ENCODE measurements around the gene RNF150. TPM values are rescaled to one million over a fixed set of nuclear protein-coding genes. Genes with fewer than 3 reads are reported as not detected.

RNF150 gene
- total RNA-seq, 1 experiment from 2014 or later: 1.3 TPM

DNA sequence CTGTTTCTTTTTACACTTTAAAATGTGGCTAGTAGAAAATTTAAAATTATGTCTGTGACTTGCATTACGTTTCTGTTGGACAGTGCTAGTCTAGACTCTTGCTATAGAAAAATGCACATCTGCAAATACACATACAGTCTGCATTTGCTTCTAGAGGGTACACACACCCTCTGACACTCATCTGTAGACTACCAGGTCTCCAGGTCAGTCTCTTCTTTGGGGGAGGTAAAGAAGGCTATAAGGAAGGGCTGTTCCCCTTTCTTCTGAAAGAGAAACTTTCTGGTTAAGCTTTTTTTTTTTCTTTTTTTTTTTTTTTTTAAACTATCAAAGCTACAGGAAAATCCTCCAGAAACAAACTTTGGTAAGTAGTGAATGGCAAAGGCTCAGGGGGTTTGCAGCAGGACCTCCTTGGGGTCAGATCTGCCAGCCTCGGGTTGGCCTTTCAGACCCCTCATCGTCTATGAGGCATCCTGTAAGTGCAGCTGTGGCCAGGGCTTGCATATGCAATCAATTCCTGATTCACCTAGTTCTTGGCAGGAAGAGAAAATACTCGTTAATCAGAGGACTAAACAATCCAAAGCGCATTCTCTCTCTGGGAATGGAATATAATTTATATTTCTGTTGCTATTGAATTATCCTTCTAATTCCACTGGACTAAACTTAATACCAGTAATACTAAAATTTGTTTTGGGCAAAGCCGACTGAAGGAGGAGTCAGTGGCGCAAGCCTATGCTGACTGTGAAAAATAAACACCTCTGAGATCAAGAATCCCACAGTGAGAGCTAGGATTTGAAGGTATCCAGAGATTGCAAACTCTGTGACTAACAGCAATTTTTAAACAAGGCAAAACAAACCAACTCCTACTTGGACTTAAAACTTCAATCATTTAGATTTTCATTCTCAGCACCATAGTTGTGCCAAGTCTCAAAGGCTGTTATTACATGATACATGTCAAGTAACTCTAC lies 267.7 kb downstream of the RNF150 start:
- BruUV-seq (replicated peaks): no TSS peak
- ATAC-seq: no peak
- Histone ChIP-seq H3K4me3 (ENCODE audit: low read depth in 2 of 2, low read length in 2 of 2) (no peak overlapping the region), H3K4me1 (ENCODE audit: control insufficient read depth, insufficient read depth, low read length) (no peaks in the 10 kb centered on the region), H3K36me3 (ENCODE audit: control insufficient read depth, insufficient read depth, low read length) (no peaks in the 10 kb centered on the region), H3K27ac (ENCODE audit: low read length) (no peak overlapping the region), H3K9me3 (ENCODE audit: control insufficient read depth, insufficient read depth, low read depth, low read length) (no peaks in the 10 kb centered on the region), H3K27me3 (ENCODE audit: control insufficient read depth, insufficient read depth, low read length) (no peaks in the 10 kb centered on the region; the same call in 1 of the 2 replicates)
- no peak for DNase-seq (ENCODE audit: low read depth, low spot score)
- TF ChIP-seq POLR2AphosphoS5 (IDR thresholded peaks at IDR 0.05; ENCODE audit: low read depth, low read length) (no peak), SIN3A (IDR thresholded peaks at IDR 0.05; ENCODE audit: borderline replicate concordance, insufficient read depth, low read depth, low read length) (no peak), TCF7L2 (IDR thresholded peaks at IDR 0.05; ENCODE audit: low read depth, low read length) (no peak)
- TF ChIP-seq, protein P1, sequence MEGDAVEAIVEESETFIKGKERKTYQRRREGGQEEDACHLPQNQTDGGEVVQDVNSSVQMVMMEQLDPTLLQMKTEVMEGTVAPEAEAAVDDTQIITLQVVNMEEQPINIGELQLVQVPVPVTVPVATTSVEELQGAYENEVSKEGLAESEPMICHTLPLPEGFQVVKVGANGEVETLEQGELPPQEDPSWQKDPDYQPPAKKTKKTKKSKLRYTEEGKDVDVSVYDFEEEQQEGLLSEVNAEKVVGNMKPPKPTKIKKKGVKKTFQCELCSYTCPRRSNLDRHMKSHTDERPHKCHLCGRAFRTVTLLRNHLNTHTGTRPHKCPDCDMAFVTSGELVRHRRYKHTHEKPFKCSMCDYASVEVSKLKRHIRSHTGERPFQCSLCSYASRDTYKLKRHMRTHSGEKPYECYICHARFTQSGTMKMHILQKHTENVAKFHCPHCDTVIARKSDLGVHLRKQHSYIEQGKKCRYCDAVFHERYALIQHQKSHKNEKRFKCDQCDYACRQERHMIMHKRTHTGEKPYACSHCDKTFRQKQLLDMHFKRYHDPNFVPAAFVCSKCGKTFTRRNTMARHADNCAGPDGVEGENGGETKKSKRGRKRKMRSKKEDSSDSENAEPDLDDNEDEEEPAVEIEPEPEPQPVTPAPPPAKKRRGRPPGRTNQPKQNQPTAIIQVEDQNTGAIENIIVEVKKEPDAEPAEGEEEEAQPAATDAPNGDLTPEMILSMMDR (IDR thresholded peaks at IDR 0.05): no peak
- TF ChIP-seq, protein P2, sequence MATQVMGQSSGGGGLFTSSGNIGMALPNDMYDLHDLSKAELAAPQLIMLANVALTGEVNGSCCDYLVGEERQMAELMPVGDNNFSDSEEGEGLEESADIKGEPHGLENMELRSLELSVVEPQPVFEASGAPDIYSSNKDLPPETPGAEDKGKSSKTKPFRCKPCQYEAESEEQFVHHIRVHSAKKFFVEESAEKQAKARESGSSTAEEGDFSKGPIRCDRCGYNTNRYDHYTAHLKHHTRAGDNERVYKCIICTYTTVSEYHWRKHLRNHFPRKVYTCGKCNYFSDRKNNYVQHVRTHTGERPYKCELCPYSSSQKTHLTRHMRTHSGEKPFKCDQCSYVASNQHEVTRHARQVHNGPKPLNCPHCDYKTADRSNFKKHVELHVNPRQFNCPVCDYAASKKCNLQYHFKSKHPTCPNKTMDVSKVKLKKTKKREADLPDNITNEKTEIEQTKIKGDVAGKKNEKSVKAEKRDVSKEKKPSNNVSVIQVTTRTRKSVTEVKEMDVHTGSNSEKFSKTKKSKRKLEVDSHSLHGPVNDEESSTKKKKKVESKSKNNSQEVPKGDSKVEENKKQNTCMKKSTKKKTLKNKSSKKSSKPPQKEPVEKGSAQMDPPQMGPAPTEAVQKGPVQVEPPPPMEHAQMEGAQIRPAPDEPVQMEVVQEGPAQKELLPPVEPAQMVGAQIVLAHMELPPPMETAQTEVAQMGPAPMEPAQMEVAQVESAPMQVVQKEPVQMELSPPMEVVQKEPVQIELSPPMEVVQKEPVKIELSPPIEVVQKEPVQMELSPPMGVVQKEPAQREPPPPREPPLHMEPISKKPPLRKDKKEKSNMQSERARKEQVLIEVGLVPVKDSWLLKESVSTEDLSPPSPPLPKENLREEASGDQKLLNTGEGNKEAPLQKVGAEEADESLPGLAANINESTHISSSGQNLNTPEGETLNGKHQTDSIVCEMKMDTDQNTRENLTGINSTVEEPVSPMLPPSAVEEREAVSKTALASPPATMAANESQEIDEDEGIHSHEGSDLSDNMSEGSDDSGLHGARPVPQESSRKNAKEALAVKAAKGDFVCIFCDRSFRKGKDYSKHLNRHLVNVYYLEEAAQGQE (IDR thresholded peaks at IDR 0.05; ENCODE audit: insufficient read depth in 1 of 2, low read depth in 2 of 2, low read length in 1 of 2): no peak
- in situ Hi-C loops (cut with HindIII; ENCODE audit: low pct_unique_long_range_greater_than_20kb, low sequenced_read_pairs): no loop called here
- ChIA-PET CTCF (interaction anchor here (0.9 kb wide), 1 partner anchor 15 kb away, joined by 3 read pairs; no protein-coding TSS in a partner anchor), POLR2A (no interaction called here)
- intact Hi-C loops (cut with micrococcal nuclease; ENCODE audit: unreplicated experiment): no loop called here

DNA sequence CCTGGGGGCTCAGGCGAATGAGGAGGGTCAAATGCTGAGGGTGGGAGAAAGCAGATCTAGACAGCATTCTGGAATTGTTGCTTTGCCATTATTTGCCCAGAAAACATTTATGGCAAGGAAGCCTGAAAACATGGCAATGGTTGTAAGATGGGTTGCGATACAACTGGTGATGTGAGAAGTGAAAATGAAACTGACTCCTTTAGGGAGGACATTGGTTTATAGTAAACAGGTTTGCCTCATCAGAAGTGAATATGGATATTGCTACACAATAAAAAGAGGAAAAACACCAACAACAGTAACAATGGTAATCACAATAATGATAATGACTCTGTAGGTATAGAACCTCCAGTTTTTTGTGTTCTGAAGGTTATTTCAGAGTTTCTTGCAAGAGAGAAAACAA lies 270.1 kb downstream of the RNF150 start:
- no TSS peak for BruUV-seq (replicated peaks)
- ChIA-PET CTCF (no interaction called here), POLR2A (no interaction called here)
- Histone ChIP-seq H3K36me3 (ENCODE audit: control insufficient read depth, insufficient read depth, low read length) (no peaks in the 10 kb centered on the region), H3K9me3 (ENCODE audit: control insufficient read depth, insufficient read depth, low read depth, low read length) (no peaks in the 10 kb centered on the region), H3K27me3 (ENCODE audit: control insufficient read depth, insufficient read depth, low read length) (no peaks in the 10 kb centered on the region; the same call in 1 of the 2 replicates), H3K4me1 (ENCODE audit: control insufficient read depth, insufficient read depth, low read length) (no peaks in the 10 kb centered on the region), H3K27ac (ENCODE audit: low read length) (no peak overlapping the region), H3K4me3 (ENCODE audit: low read depth in 2 of 2, low read length in 2 of 2) (no peak overlapping the region)
- TF ChIP-seq SIN3A (IDR thresholded peaks at IDR 0.05; ENCODE audit: borderline replicate concordance, insufficient read depth, low read depth, low read length) (no peak), POLR2AphosphoS5 (IDR thresholded peaks at IDR 0.05; ENCODE audit: low read depth, low read length) (no peak), TCF7L2 (IDR thresholded peaks at IDR 0.05; ENCODE audit: low read depth, low read length) (no peak)
- TF ChIP-seq, protein P1 (IDR thresholded peaks at IDR 0.05): no peak
- TF ChIP-seq, protein P2 (IDR thresholded peaks at IDR 0.05; ENCODE audit: insufficient read depth in 1 of 2, low read depth in 2 of 2, low read length in 1 of 2): no peak
- ATAC-seq (no peak), DNase-seq (ENCODE audit: low read depth, low spot score) (no peak)
- intact Hi-C loops (cut with micrococcal nuclease; ENCODE audit: unreplicated experiment) (no loop called here), in situ Hi-C loops (cut with HindIII; ENCODE audit: low pct_unique_long_range_greater_than_20kb, low sequenced_read_pairs) (no loop called here)
